ENCODE data around the gene SRCAP.

SRCAP gene

GRCh38 chr16:30698816-30699614 is at the start of gene SRCAP:
SRCAP (plus strand) TSS chr16:30699171; CDS start chr16:30700825, 1,654 bp downstream.
- ATAC-seq (ENCODE audit: low read depth) (peak; percentile 19), DNase-seq (ENCODE audit: low spot score in 2 of 2) (peak; percentile 70 to 71)
- H3K36me3 Mint-ChIP-seq, result peaks cover 13% of the 10 kb centered on the region
- H3K27ac Mint-ChIP-seq, result peak within 1 kb of the TSS; percentile 100
- no peaks in the 10 kb centered on the region for H3K27me3 Mint-ChIP-seq
- peaks cover 11% of the 10 kb centered on the region for H3K4me1 Mint-ChIP-seq
- no peaks in the 10 kb centered on the region for H3K9me3 Mint-ChIP-seq
- peak within 1 kb of the TSS; percentile 90 for H3K4me3 Mint-ChIP-seq

GRCh38 chr16:30649725-30650368 is 49.1 kb upstream of the SRCAP start:
- peaks cover 7% of the 10 kb centered on the region for H3K36me3 Mint-ChIP-seq
- H3K27ac Mint-ChIP-seq, result peak overlapping the region; percentile 95
- H3K27me3 Mint-ChIP-seq, result no peaks in the 10 kb centered on the region
- H3K4me1 Mint-ChIP-seq, result peaks cover 15% of the 10 kb centered on the region
- no peak for DNase-seq (ENCODE audit: low spot score in 2 of 2)
- H3K4me3 Mint-ChIP-seq, result peak overlapping the region; percentile 97
- no peaks in the 10 kb centered on the region for H3K9me3 Mint-ChIP-seq
- no peak for ATAC-seq (ENCODE audit: low read depth)

- Mint-ChIP-seq H3K9me3 (no peaks in the 10 kb centered on the region), H3K4me1 (peaks cover 15% of the 10 kb centered on the region), H3K4me3 (peak within 1 kb of the TSS; percentile 97), H3K27ac (peak within 1 kb of the TSS; percentile 95), H3K36me3 (peaks cover 10% of the 10 kb centered on the region), H3K27me3 (no peaks in the 10 kb centered on the region)
- peak; percentile 92 to 95 for DNase-seq (ENCODE audit: low spot score in 2 of 2)
- ATAC-seq (ENCODE audit: low read depth), result peak; percentile 83
Observed at GRCh38 chr16:30650369-30651123, 48.4 kb upstream of the SRCAP start, which contains the start of gene PRR14. PRR14 (plus strand) TSS chr16:30650960; CDS start chr16:30651646, 686 bp downstream.

GRCh38 chr16:30651124-30652004 is 47.6 kb upstream of the SRCAP start:
- H3K9me3 Mint-ChIP-seq, result no peaks in the 10 kb centered on the region
- H3K36me3 Mint-ChIP-seq, result peaks cover 12% of the 10 kb centered on the region
- H3K27ac Mint-ChIP-seq, result peak overlapping the region; percentile 95
- peaks cover 17% of the 10 kb centered on the region for H3K4me1 Mint-ChIP-seq
- peak overlapping the region; percentile 97 for H3K4me3 Mint-ChIP-seq
- DNase-seq (ENCODE audit: low spot score in 2 of 2) (peak; percentile 73 to 74), ATAC-seq (ENCODE audit: low read depth) (peak; percentile 66)
- no peaks in the 10 kb centered on the region for H3K27me3 Mint-ChIP-seq

- ATAC-seq (ENCODE audit: low read depth) (no peak), DNase-seq (ENCODE audit: low spot score in 2 of 2) (no peak)
- Mint-ChIP-seq H3K9me3 (no peaks in the 10 kb centered on the region), H3K4me3 (peak overlapping the region; percentile 79), H3K27ac (peak overlapping the region; percentile 95), H3K36me3 (peaks cover 12% of the 10 kb centered on the region), H3K4me1 (peaks cover 15% of the 10 kb centered on the region), H3K27me3 (no peaks in the 10 kb centered on the region)
Observed at GRCh38 chr16:30652005-30652296, 47.0 kb upstream of the SRCAP start.

GRCh38 chr16:30652718-30653117 is 46.3 kb upstream of the SRCAP start:
- H3K9me3 Mint-ChIP-seq, result no peaks in the 10 kb centered on the region
- no peaks in the 10 kb centered on the region for H3K27me3 Mint-ChIP-seq
- H3K4me3 Mint-ChIP-seq, result peak overlapping the region; percentile 79
- peaks cover 12% of the 10 kb centered on the region for H3K36me3 Mint-ChIP-seq
- peaks cover 18% of the 10 kb centered on the region for H3K4me1 Mint-ChIP-seq
- DNase-seq (ENCODE audit: low spot score in 2 of 2) (no peak), ATAC-seq (ENCODE audit: low read depth) (no peak)
- H3K27ac Mint-ChIP-seq, result peak overlapping the region; percentile 95

GRCh38 chr16:30654856-30655255 is 44.1 kb upstream of the SRCAP start:
- Mint-ChIP-seq H3K4me1 (peaks cover 18% of the 10 kb centered on the region), H3K36me3 (peaks cover 12% of the 10 kb centered on the region), H3K4me3 (no peak overlapping the region), H3K27me3 (no peaks in the 10 kb centered on the region), H3K9me3 (no peaks in the 10 kb centered on the region), H3K27ac (no peak overlapping the region)
- ATAC-seq (ENCODE audit: low read depth), result no peak
- DNase-seq (ENCODE audit: low spot score in 2 of 2), result no peak

GRCh38 chr16:30655815-30656347 is 43.1 kb upstream of the SRCAP start:
- Mint-ChIP-seq H3K27me3 (no peaks in the 10 kb centered on the region), H3K9me3 (no peaks in the 10 kb centered on the region), H3K36me3 (peaks cover 13% of the 10 kb centered on the region), H3K4me3 (no peak overlapping the region), H3K4me1 (peaks cover 21% of the 10 kb centered on the region), H3K27ac (no peak overlapping the region)
- ATAC-seq (ENCODE audit: low read depth), result no peak
- no peak for DNase-seq (ENCODE audit: low spot score in 2 of 2)

- ATAC-seq (ENCODE audit: low read depth) (no peak), DNase-seq (ENCODE audit: low spot score in 2 of 2) (no peak)
- Mint-ChIP-seq H3K4me1 (peaks cover 26% of the 10 kb centered on the region), H3K27ac (no peak overlapping the region), H3K4me3 (no peak overlapping the region), H3K9me3 (no peaks in the 10 kb centered on the region), H3K27me3 (no peaks in the 10 kb centered on the region), H3K36me3 (peaks cover 16% of the 10 kb centered on the region)
Observed at GRCh38 chr16:30656388-30656787, 42.6 kb upstream of the SRCAP start.

- H3K4me1 Mint-ChIP-seq, result peaks cover 26% of the 10 kb centered on the region
Observed at GRCh38 chr16:30656974-30657865, 41.8 kb upstream of the SRCAP start.

GRCh38 chr16:30657866-30658730 is 40.9 kb upstream of the SRCAP start, which contains the start of gene FBRS:
FBRS (plus strand) TSS chr16:30658431; CDS start chr16:30659519, 1,088 bp downstream.
- peak; percentile 64 for ATAC-seq (ENCODE audit: low read depth)
- Mint-ChIP-seq H3K27me3 (no peaks in the 10 kb centered on the region), H3K4me3 (peak within 1 kb of the TSS; percentile 96), H3K9me3 (no peaks in the 10 kb centered on the region), H3K4me1 (peaks cover 19% of the 10 kb centered on the region), H3K27ac (peak within 1 kb of the TSS; percentile 99), H3K36me3 (peaks cover 14% of the 10 kb centered on the region)
- DNase-seq (ENCODE audit: low spot score in 2 of 2), result peak; percentile 97 to 100

More at GRCh38 chr16:30656974-30657865, 41.8 kb upstream of the SRCAP start:
- Mint-ChIP-seq H3K36me3 (peaks cover 16% of the 10 kb centered on the region), H3K9me3 (no peaks in the 10 kb centered on the region), H3K27ac (peak overlapping the region; percentile 99), H3K4me3 (peak overlapping the region; percentile 76), H3K27me3 (no peaks in the 10 kb centered on the region)
- ATAC-seq (ENCODE audit: low read depth), result no peak
- no peak for DNase-seq (ENCODE audit: low spot score in 2 of 2)
